HCT116 (cell line): ENCODE measurements around the gene SLC25A13.

Source experiments
- CTCF ChIP-seq, 3 experiments: fragments of 200-600 bp in 1 of 3; sonication (generic) in 1 of 3; IDR thresholded peaks in 2 of 3; conservative IDR thresholded peaks in 1 of 3; 2 replicates each; pipeline ENCODE4 v1.5.1; 2012 to 2017; ENCODE audit warnings: low read depth in 2 of 3, low read length in 2 of 3, antibody characterized with exemption in 1 of 3, borderline replicate concordance in 1 of 3, control low read depth in 1 of 3, mild to moderate bottlenecking in 1 of 3, mixed read lengths in 1 of 3, mixed run types in 1 of 3, moderate library complexity in 1 of 3; ENCODE audit not compliant: insufficient read depth in 1 of 3
- EGR1 ChIP-seq: IDR thresholded peaks from 2 replicates; pipeline ENCODE4 v1.6.1; 2012; ENCODE audit warnings: low read depth
- EZH2 ChIP-seq: fragments of 200-600 bp; sonication (generic); IDR thresholded peaks from 2 replicates; pipeline ENCODE4 v1.6.1; 2017; ENCODE audit warnings: antibody characterized with exemption, mixed run types
- JUND ChIP-seq: IDR thresholded peaks from 2 replicates; pipeline ENCODE4 v1.6.1; 2012
- POLR2A ChIP-seq: IDR thresholded peaks from 2 replicates; pipeline ENCODE4 v1.7.0; 2011; ENCODE audit warnings: borderline replicate concordance; ENCODE audit not compliant: insufficient read depth, insufficient read length; ENCODE audit errors: extremely low read depth
- RAD21 ChIP-seq: IDR thresholded peaks from 2 replicates; pipeline ENCODE4 v1.6.1; 2012; ENCODE audit warnings: low read depth, mild to moderate bottlenecking
- REST ChIP-seq: IDR thresholded peaks from 2 replicates; pipeline ENCODE4 v1.6.1; 2012; ENCODE audit warnings: low read depth
- ZBTB33 ChIP-seq: IDR thresholded peaks from 2 replicates; pipeline ENCODE4 v1.6.1; 2011; ENCODE audit warnings: mild to moderate bottlenecking, low read length, moderate library complexity; ENCODE audit not compliant: insufficient replicate concordance; ENCODE audit errors: extremely low read depth

- TF ChIP-seq CTCF (IDR thresholded peaks at IDR 0.05 in 2 of 3, conservative IDR thresholded peaks at IDR 0.05 in 1 of 3; ENCODE audit: borderline replicate concordance in 1 of 3, insufficient read depth in 1 of 3, low read depth in 2 of 3, low read length in 2 of 3) (no peak), EZH2 (no peak), RAD21 (no peak), ZBTB33 (no peak), EGR1 (no peak), REST (no peak), JUND (no peak), POLR2A (no peak)
Measured at GRCh38 chr7:96253964-96254363, 67.9 kb downstream of the SLC25A13 start.
